ENCODE measurements around the gene PRKG1.

GRCh38 chr10:52314822-52315552 lies 1240.7 kb downstream of the PRKG1 start:
- TF ChIP-seq CTCF (IDR thresholded peaks at IDR 0.05) = no peak
- TF ChIP-seq EP300 (IDR thresholded peaks at IDR 0.05) = no peak
- TF ChIP-seq POLR2A (IDR thresholded peaks at IDR 0.05) = no peak
